ENCODE results near the gene FAM3C.
"Not testable (repeated sequence)": the region's sequence is repeated elsewhere in the genome, so short reads cannot be mapped to it uniquely, and the experiment has no call there.

Gene FAM3C, protein sequence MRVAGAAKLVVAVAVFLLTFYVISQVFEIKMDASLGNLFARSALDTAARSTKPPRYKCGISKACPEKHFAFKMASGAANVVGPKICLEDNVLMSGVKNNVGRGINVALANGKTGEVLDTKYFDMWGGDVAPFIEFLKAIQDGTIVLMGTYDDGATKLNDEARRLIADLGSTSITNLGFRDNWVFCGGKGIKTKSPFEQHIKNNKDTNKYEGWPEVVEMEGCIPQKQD

DNA sequence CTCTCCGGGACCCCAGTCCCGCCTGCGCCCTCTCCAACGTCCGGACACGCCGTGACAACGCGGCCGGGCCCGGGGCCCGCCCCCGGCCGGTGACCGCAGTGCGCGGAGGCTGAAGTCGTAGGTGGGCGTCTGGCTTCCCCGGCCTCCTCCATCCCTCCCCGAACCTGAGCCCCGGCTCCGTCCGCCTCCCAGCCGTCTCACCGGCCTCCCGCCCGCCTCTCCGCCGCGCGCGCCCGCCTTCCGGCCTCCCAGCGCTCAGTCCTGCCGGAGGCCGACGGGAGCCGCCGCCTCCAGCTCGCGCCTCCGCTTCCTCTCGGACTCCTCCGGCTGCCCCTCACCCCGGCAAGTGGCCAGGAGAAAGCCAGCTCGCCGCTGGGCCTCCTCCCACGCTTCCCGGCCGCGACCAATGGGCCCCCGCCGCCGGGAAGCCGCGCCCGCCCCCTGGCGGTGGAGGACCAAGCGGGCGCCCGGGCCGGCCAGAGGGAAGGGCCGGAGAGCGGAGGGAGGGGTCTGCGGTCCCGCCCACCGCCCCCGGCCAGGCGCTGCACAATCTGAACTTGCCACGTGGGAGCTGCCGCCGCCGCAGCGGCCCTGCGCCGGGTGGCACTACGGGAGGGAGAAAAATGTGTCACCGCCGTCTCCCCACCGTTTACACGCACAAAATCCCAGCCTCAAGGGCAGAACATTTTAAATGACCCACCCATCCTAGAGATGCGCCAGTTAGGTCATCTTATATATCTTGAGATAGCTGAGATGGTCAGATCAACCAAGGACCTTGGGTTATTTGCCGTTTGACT, at the start of gene FAM3C:
FAM3C (minus strand) TSS at position 348 of the 797 bp plus-strand sequence. CDS start 13,339 bp downstream, outside the sequence.
- peak within 1 kb of the TSS; percentile 66 for H3K4me3 ChIP-seq (ENCODE audit: low read length)
- H3K36me3 ChIP-seq (ENCODE audit: control insufficient read depth, insufficient read depth, low read length): no peaks in the 10 kb centered on the region
- no peaks in the 10 kb centered on the region for H3K27me3 ChIP-seq (ENCODE audit: control insufficient read depth, insufficient read depth, low read length)
- peaks cover 15% of the 10 kb centered on the region for H3K4me1 ChIP-seq (ENCODE audit: control insufficient read depth, insufficient read depth, low read length)
- peak within 1 kb of the TSS; percentile 82 for H3K9ac ChIP-seq (ENCODE audit: low read length)
- no peaks in the 10 kb centered on the region for H3K9me3 ChIP-seq (ENCODE audit: control insufficient read depth, low read length)

DNA sequence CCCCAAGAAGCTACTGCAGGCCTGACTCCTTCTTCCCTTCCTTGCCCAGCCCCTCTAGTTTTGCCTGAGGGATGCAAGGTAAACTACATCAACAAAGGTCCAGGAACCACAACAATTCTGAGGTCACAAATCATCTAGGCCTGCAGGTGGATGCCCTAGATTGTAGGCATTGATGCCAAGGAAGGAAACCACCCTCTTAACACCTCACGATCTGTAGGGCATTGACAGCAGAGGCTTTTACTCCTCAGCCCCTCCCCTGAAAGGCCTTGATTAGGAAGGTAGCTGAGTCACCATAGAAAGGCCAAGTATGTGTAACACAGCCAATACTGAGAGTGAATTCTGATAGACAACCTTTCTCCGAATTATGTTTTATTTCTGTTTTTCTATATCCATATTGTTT, 46.7 kb upstream of the FAM3C start:
- H3K4me1 ChIP-seq (ENCODE audit: control insufficient read depth, insufficient read depth, low read length): peaks cover 7% of the 10 kb centered on the region
- H3K27me3 ChIP-seq (ENCODE audit: control insufficient read depth, insufficient read depth, low read length): no peaks in the 10 kb centered on the region
- no peaks in the 10 kb centered on the region for H3K9me3 ChIP-seq (ENCODE audit: control insufficient read depth, low read length)
- H3K4me3 ChIP-seq (ENCODE audit: low read length): no peak overlapping the region
- no peak overlapping the region for H3K9ac ChIP-seq (ENCODE audit: low read length)
- no peaks in the 10 kb centered on the region for H3K36me3 ChIP-seq (ENCODE audit: control insufficient read depth, insufficient read depth, low read length)

DNA sequence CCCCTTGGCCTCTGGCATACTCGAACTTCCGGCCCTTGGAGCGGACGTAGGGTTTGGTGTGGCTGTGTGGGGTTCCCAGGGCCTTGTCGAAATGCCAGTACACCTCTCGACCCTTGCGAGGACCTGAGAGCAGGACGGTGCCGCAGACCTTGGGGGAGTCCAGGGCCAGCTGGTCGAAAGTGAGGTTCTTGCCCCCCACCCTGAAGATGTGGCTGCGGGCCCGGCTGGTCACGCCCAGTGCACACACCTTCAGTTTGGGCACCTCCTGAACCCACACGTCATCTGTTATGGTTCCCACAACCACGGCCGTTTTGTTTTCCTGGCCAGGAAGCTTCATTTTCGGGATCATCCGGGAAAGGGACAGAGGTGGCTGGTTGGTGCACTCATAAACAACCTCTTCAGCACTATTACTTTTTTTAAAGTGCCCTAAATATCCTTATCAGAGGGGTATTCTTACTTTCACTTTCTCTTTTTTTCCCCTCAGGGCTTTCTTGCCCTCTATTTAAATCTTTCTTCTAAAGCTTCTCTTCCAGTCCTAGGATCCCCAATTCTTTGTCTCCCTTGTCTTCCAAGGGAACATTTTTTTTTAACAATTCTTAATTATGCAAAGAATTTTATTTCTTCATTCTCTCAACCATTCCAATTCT, 44.9 kb upstream of the FAM3C start:
- H3K36me3 ChIP-seq (ENCODE audit: control insufficient read depth, insufficient read depth, low read length): no peaks in the 10 kb centered on the region
- H3K9me3 ChIP-seq (ENCODE audit: control insufficient read depth, low read length): no peaks in the 10 kb centered on the region
- no peak overlapping the region for H3K4me3 ChIP-seq (ENCODE audit: low read length)
- peaks cover 11% of the 10 kb centered on the region for H3K4me1 ChIP-seq (ENCODE audit: control insufficient read depth, insufficient read depth, low read length)
- H3K9ac ChIP-seq (ENCODE audit: low read length): no peak overlapping the region
- no peaks in the 10 kb centered on the region for H3K27me3 ChIP-seq (ENCODE audit: control insufficient read depth, insufficient read depth, low read length)

DNA sequence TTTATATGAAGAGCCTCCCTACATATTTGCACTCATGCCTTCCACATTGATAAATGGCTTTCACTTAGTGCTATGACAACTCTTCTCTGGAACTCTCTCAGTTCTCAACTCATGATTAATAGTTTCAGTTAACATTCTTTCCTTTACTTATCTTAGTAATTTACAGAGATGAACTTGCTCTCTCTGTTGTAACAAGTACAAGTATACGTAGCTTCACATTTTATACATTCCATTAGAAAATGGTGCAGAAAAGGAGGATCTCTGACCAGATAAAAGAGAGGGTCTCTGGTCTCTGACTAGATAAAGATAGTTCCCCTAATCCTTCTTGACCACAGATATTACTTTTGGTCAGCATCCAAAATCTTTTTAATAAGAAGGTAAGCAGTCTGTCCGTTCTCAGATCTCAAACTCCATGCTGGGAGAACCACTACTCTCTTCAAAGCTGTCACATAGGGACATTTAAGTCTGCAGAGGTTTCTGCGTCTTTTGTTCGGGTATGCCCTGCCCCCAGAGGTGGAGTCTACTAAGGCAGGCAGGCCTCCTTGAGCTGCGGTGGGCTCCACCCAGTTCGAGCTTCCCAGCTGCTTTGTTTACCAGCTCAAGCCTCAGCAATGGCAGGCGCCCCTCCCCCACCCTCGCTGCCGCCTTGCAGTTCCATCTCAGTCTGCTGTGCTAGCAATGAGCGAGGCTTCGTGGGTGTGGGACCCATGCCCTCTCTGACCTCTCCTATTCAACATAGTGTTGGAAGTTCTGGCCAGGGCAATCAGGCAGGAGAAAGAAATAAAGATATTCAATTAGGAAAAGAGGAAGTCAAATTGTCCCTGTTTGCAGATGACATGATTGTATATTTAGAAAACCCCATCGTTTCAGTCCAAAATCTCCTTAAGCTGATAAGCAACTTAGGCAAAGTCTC, 42.2 kb upstream of the FAM3C start:
- H3K4me3 ChIP-seq (ENCODE audit: low read length); H3K9me3 ChIP-seq (ENCODE audit: control insufficient read depth, low read length); H3K9ac ChIP-seq (ENCODE audit: low read length); H3K36me3 ChIP-seq (ENCODE audit: control insufficient read depth, insufficient read depth, low read length); H3K27me3 ChIP-seq (ENCODE audit: control insufficient read depth, insufficient read depth, low read length): not testable (repeated sequence)
- peaks cover 11% of the 10 kb centered on the region for H3K4me1 ChIP-seq (ENCODE audit: control insufficient read depth, insufficient read depth, low read length)

DNA sequence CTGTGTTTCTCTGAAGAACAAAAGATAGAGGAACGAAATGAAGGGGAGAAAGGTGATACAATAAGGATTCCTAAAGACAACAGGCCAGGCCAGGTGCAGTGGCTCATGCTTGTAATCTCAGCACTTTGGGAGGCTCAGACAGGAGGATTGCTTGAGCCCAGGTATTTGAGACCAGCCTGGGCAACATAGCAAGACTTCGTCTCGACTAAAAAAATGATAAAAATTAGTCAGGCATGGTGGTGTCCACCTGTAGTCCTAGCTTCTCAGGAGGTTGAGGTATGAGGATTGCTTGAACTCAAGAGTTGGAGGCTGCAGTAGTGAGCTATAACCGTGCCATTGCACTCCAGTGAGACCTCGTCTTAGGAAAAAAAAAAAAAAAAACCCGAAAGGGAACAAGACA, 41.4 kb upstream of the FAM3C start:
- H3K27me3 ChIP-seq (ENCODE audit: control insufficient read depth, insufficient read depth, low read length): no peaks in the 10 kb centered on the region
- H3K9ac ChIP-seq (ENCODE audit: low read length): no peak overlapping the region
- no peaks in the 10 kb centered on the region for H3K36me3 ChIP-seq (ENCODE audit: control insufficient read depth, insufficient read depth, low read length)
- H3K4me3 ChIP-seq (ENCODE audit: low read length): no peak overlapping the region
- no peaks in the 10 kb centered on the region for H3K9me3 ChIP-seq (ENCODE audit: control insufficient read depth, low read length)
- peaks cover 11% of the 10 kb centered on the region for H3K4me1 ChIP-seq (ENCODE audit: control insufficient read depth, insufficient read depth, low read length)

DNA sequence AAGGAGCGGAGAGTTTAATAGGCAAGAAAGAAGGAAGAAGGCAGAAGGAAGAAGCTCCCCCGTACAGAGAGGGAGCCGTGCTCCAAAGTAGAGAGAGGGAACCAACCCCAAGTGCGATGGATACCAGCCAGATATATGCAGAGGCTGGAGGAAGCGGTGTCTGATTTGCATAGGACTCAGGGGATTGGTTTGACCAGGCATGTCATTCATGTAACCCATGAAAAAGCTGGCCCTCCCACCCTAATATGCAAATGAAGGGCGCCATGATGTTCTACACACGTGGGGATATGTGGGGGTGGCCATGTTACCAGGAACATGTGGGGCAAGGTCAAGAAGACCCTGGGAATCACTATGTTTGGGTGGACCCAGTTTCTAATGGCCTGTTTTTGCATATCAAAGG, 40.6 kb upstream of the FAM3C start:
- no peaks in the 10 kb centered on the region for H3K36me3 ChIP-seq (ENCODE audit: control insufficient read depth, insufficient read depth, low read length)
- no peak overlapping the region for H3K4me3 ChIP-seq (ENCODE audit: low read length)
- H3K9ac ChIP-seq (ENCODE audit: low read length): no peak overlapping the region
- no peaks in the 10 kb centered on the region for H3K27me3 ChIP-seq (ENCODE audit: control insufficient read depth, insufficient read depth, low read length)
- H3K4me1 ChIP-seq (ENCODE audit: control insufficient read depth, insufficient read depth, low read length): peaks cover 11% of the 10 kb centered on the region
- no peaks in the 10 kb centered on the region for H3K9me3 ChIP-seq (ENCODE audit: control insufficient read depth, low read length)

DNA sequence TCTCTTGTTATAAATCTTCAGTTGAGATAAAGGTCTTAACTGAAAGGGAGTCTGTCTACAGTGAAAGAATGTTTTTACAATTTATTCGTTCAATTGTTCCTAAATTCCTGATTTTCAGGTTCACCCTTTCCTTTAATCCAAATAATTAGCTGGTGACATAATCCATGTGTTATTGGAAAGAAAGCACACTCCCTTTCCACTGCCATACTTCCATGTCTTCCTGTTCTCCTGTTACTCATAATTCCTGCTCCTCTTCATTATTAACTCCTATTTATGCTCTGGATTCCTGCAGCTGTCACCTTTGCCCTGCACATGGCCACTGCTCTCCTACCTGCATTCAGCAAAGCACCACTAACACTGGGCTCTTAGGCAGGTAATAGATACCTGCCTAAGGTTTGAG, 40.0 kb upstream of the FAM3C start:
- H3K27me3 ChIP-seq (ENCODE audit: control insufficient read depth, insufficient read depth, low read length): no peaks in the 10 kb centered on the region
- no peak overlapping the region for H3K9ac ChIP-seq (ENCODE audit: low read length)
- H3K36me3 ChIP-seq (ENCODE audit: control insufficient read depth, insufficient read depth, low read length): no peaks in the 10 kb centered on the region
- H3K9me3 ChIP-seq (ENCODE audit: control insufficient read depth, low read length): no peaks in the 10 kb centered on the region
- peaks cover 11% of the 10 kb centered on the region for H3K4me1 ChIP-seq (ENCODE audit: control insufficient read depth, insufficient read depth, low read length)
- no peak overlapping the region for H3K4me3 ChIP-seq (ENCODE audit: low read length)

DNA sequence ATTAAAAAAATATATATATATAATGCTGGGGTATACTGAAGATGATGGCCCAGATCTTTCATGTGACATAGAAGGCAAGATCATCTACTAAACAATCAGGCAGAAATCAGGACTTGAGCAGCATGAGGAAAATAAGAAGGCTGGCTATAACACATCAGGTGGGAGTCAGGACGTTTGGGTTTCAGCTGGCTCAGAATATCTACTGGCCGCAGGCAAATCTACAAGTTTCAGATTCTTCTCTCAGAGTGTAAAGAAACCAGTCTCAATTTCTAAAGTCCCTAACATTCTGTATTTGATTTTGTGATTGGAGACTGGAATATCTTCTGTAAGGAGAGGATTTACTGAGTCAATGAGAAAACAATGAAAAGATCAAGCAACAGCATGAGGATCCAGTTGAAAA, 37.7 kb upstream of the FAM3C start:
- Histone ChIP-seq H3K27me3 (ENCODE audit: control insufficient read depth, insufficient read depth, low read length) (no peaks in the 10 kb centered on the region), H3K9me3 (ENCODE audit: control insufficient read depth, low read length) (no peaks in the 10 kb centered on the region), H3K4me1 (ENCODE audit: control insufficient read depth, insufficient read depth, low read length) (peaks cover 11% of the 10 kb centered on the region), H3K4me3 (ENCODE audit: low read length) (no peak overlapping the region), H3K9ac (ENCODE audit: low read length) (no peak overlapping the region), H3K36me3 (ENCODE audit: control insufficient read depth, insufficient read depth, low read length) (no peaks in the 10 kb centered on the region)

DNA sequence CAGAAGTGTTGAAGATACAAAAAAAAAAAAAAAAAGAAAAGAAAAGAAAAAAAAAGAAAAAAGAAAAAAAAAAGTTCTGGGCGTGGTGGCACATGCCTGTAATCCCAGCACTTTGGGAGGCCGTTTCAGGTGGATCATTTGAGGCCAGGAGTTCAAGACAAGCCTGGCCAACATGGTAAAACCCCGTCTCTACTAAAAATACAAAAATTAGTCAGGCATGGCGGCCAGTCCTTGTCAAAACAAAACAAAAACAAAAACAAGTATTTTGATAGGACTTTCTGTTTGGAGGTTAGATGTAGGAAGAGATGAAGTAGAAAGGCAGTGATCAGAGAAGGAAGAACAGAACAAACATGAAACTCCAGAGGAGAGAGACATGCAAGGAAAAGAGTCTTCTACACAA, 36.4 kb upstream of the FAM3C start:
- H3K4me1 ChIP-seq (ENCODE audit: control insufficient read depth, insufficient read depth, low read length); H3K9ac ChIP-seq (ENCODE audit: low read length); H3K4me3 ChIP-seq (ENCODE audit: low read length); H3K27me3 ChIP-seq (ENCODE audit: control insufficient read depth, insufficient read depth, low read length); H3K9me3 ChIP-seq (ENCODE audit: control insufficient read depth, low read length); H3K36me3 ChIP-seq (ENCODE audit: control insufficient read depth, insufficient read depth, low read length): not testable (repeated sequence)

DNA sequence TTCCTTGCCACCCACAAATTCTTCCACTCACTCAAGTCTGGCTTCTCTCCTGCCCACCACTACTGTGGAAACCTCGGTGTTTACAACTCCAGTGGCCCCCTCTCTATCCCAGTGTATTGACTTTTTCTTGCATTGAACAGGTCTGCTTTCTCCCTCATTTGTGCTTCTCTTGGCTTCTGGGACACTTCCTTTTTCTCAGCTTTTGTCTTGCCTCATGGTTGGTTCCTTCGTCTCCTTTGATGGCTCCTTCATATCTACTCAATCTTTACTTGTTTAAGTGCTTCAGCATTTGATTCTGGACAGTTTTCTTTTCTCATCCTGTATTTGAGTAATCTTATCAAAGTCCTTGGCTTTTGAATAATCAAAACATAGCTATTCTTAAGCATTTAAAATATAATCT, 35.9 kb upstream of the FAM3C start:
- Histone ChIP-seq H3K4me1 (ENCODE audit: control insufficient read depth, insufficient read depth, low read length) (no peaks in the 10 kb centered on the region), H3K36me3 (ENCODE audit: control insufficient read depth, insufficient read depth, low read length) (no peaks in the 10 kb centered on the region), H3K9ac (ENCODE audit: low read length) (no peak overlapping the region), H3K4me3 (ENCODE audit: low read length) (no peak overlapping the region), H3K9me3 (ENCODE audit: control insufficient read depth, low read length) (no peaks in the 10 kb centered on the region), H3K27me3 (ENCODE audit: control insufficient read depth, insufficient read depth, low read length) (no peaks in the 10 kb centered on the region)

DNA sequence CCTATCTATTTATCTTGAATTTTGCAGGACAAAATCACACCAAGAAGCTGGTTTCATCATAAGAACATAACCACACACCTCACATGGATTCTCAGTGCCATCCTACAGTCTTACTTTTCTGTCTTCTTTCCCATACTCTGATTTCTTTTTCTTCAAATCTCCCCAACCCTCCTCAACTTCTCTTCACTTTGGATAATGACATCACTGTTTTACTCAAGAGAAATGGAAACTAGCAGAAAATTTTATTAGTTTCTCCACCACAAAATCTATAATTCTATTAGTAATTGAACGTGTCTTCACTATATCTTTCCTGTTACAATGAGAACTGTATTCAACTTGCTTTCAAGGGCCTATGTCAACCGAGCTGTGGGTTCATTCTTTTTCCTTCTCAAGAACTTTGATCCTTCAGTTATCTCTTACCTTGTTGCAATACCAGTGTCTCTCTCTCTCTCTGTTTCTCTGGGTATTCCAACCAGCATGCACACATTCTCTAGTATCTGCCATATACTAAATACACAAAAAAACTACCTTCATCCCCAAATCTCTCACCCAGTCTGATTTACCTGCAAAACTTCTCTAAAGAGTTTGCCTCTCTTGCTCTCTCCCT, 35.4 kb upstream of the FAM3C start:
- Histone ChIP-seq H3K4me3 (ENCODE audit: low read length) (no peak overlapping the region), H3K9me3 (ENCODE audit: control insufficient read depth, low read length) (no peaks in the 10 kb centered on the region), H3K36me3 (ENCODE audit: control insufficient read depth, insufficient read depth, low read length) (no peaks in the 10 kb centered on the region), H3K27me3 (ENCODE audit: control insufficient read depth, insufficient read depth, low read length) (no peaks in the 10 kb centered on the region), H3K9ac (ENCODE audit: low read length) (no peak overlapping the region), H3K4me1 (ENCODE audit: control insufficient read depth, insufficient read depth, low read length) (no peaks in the 10 kb centered on the region)
